K562 (cell line): ENCODE measurements around the gene SLC22A8. TPM values are rescaled to one million over a fixed set of nuclear protein-coding genes. Genes with fewer than 3 reads are reported as not detected.

Experiments
- ARID2 ChIP-seq: fragments of 450-650 bp; IDR thresholded peaks from 2 replicates; pipeline ENCODE4 v1.6.1; 2017; ENCODE audit warnings: antibody characterized with exemption, mild to moderate bottlenecking
- CREB5 ChIP-seq: fragments of 250-450 bp; sonication (Bioruptor Pico); IDR thresholded peaks from 2 replicates; pipeline ENCODE4 v1.5.0; 2020; ENCODE audit warnings: mild to moderate bottlenecking
- CTCF ChIP-seq, 3 experiments: IDR thresholded peaks in 2 of 3; conservative IDR thresholded peaks in 1 of 3; 2 replicates each; pipeline ENCODE4 v1.5.1; 2011 to 2012; ENCODE audit warnings: low read length in 3 of 3, mild to moderate bottlenecking in 3 of 3, control low read depth in 2 of 3, improper control_type of control experiment in 1 of 3, inconsistent platforms in 1 of 3, low read depth in 1 of 3, mixed read lengths in 1 of 3, moderate library complexity in 1 of 3; ENCODE audit not compliant: insufficient read depth in 2 of 3
- ELK1 ChIP-seq: sonication (generic); formaldehyde crosslinking; IDR thresholded peaks from 2 replicates; pipeline ENCODE4 v1.8.1; 2022; ENCODE audit warnings: missing genetic modification reagents
- KLF6 ChIP-seq: fragments of 250-450 bp; sonication (Bioruptor Pico); IDR thresholded peaks from 2 replicates; pipeline ENCODE4 v1.4.0; 2020; ENCODE audit warnings: mild to moderate bottlenecking, moderate library complexity, borderline replicate concordance
- MBD1 ChIP-seq: fragments of 250-450 bp; sonication (Bioruptor Pico); IDR thresholded peaks from 2 replicates; pipeline ENCODE4 v1.8.0; 2022; ENCODE audit warnings: inconsistent platforms
- NR3C1 ChIP-seq: sonication (generic); formaldehyde crosslinking; IDR thresholded peaks from 2 replicates; pipeline ENCODE4 v1.8.1; 2022; ENCODE audit warnings: missing genetic modification reagents
- PHB ChIP-seq: fragments of 250-450 bp; sonication (Bioruptor Pico); IDR thresholded peaks from 2 replicates; pipeline ENCODE4 v1.5.0; 2021
- PHF20 ChIP-seq: fragments of 450-650 bp; IDR thresholded peaks from 2 replicates; pipeline ENCODE4 v1.6.1; 2018; ENCODE audit not compliant: partially characterized antibody
- PHF8 ChIP-seq: fragments of 200-600 bp; sonication (generic); IDR thresholded peaks from 2 replicates; pipeline ENCODE4 v1.6.1; 2012; ENCODE audit warnings: mixed run types, mild to moderate bottlenecking, inconsistent platforms, low read length, moderate library complexity, borderline replicate concordance
- PTTG1 ChIP-seq: fragments of 450-650 bp; IDR thresholded peaks from 2 replicates; pipeline ENCODE4 v1.6.1; 2016; ENCODE audit warnings: low read depth, mild to moderate bottlenecking, missing genetic modification characterization, missing compliant biosample characterization
- RFX5 ChIP-seq: IDR thresholded peaks from 2 replicates; pipeline ENCODE4 v1.6.1; 2011; ENCODE audit warnings: low read depth, mild to moderate bottlenecking, improper control_type of control experiment, low read length
- RUNX1 ChIP-seq: sonication (generic); IDR thresholded peaks from 2 replicates; pipeline ENCODE4 v1.6.1; 2016; ENCODE audit warnings: antibody characterized with exemption, low read depth
- SAFB2 ChIP-seq: fragments of 200-400 bp; formaldehyde crosslinking; IDR thresholded peaks from 2 replicates; pipeline ENCODE4 v1.6.1; 2018; ENCODE audit warnings: borderline replicate concordance, low read length, low read depth, moderate library complexity; ENCODE audit not compliant: severe bottlenecking
- SIN3A ChIP-seq, 2 experiments: fragments of 150-350 bp in 1 of 2; IDR thresholded peaks; 2 replicates each; pipeline ENCODE4 v1.6.1; 2011 to 2016; ENCODE audit warnings: borderline replicate concordance in 2 of 2, low read depth in 2 of 2, low read length in 2 of 2, mild to moderate bottlenecking in 2 of 2, moderate library complexity in 2 of 2; ENCODE audit not compliant: control insufficient read depth in 1 of 2
- SNRNP70 ChIP-seq: fragments of 200-400 bp; formaldehyde crosslinking; optimal IDR thresholded peaks from 2 replicates; pipeline ENCODE3; 2017; ENCODE audit warnings: low read depth, low read length
- SREBF2 ChIP-seq: sonication (generic); formaldehyde crosslinking; IDR thresholded peaks from 2 replicates; pipeline ENCODE4 v1.4.0; 2020; ENCODE audit warnings: mild to moderate bottlenecking, missing genetic modification reagents
- ZNF3 ChIP-seq: fragments of 250-450 bp; sonication (Bioruptor Pico); IDR thresholded peaks from 2 replicates; pipeline ENCODE4 v1.5.0; 2021; ENCODE audit warnings: mild to moderate bottlenecking, moderate library complexity
- ZNF561 ChIP-seq: fragments of 450-650 bp; formaldehyde crosslinking; conservative IDR thresholded peaks from 2 replicates; pipeline ENCODE4 v1.4.0; 2020; ENCODE audit warnings: mild to moderate bottlenecking, moderate library complexity
- ZNF778 ChIP-seq: fragments of 450-650 bp; formaldehyde crosslinking; IDR thresholded peaks from 2 replicates; pipeline ENCODE4 v1.4.0; 2020; ENCODE audit warnings: mild to moderate bottlenecking, moderate library complexity
- polyA plus RNA-seq, 8 experiments: library from polyadenylated mRNA; depleted of rRNA in 4 of 8; stranded (reverse) in 5 of 8; unstranded in 3 of 8; fragments of >200 nt; fragmentation: Nextera tagmentation in 2 of 8; fragmentation: Illumina TruSeq in 1 of 8; extraction: Ambion mirVana in 2 of 8; extraction: Trizol in 1 of 8; gene quantifications; 2 replicates each; pipeline versions ENCODE4 v1.2.1 to v1.2.3, GENCODE V29; 2011 to 2014; ENCODE audit warnings: inconsistent platforms in 1 of 8, missing spikeins in 1 of 8
- total RNA-seq, 7 experiments: library from RNA; depleted of rRNA in 6 of 7; stranded (reverse); fragments of >200 nt in 6 of 7; fragmentation: Illumina TruSeq in 2 of 7; extraction: Trizol in 2 of 7; gene quantifications; 2 replicates each; pipeline versions ENCODE4 v1.2.1 to v1.2.3, GENCODE V29; 2011 to 2021; ENCODE audit warnings: low replicate concordance in 1 of 7

Gene SLC22A8
- total and polyA plus RNA-seq, 9 of the 15 experiments (the other 6 are each of a cell fraction or from before 2014, with no cell fraction given), result not detected

GRCh38 chr11:62961017-62961570, 54.5 kb downstream of the SLC22A8 start (continued):
- TF ChIP-seq MBD1 (CRISPR knock-in tag), result no peak
- no peak for TF ChIP-seq ARID2
- TF ChIP-seq PHB (CRISPR knock-in tag), result no peak
- TF ChIP-seq ZNF3 (CRISPR knock-in tag), result no peak
- no peak for TF ChIP-seq ZNF561 (CRISPR knock-in tag)
- no peak for TF ChIP-seq ELK1 (CRISPR knock-in tag)
- no peak for TF ChIP-seq PHF8
- no peak for TF ChIP-seq SAFB2
- TF ChIP-seq ZNF778 (CRISPR knock-in tag), result no peak
- TF ChIP-seq SNRNP70, result no peak
- TF ChIP-seq PHF20, result no peak
- TF ChIP-seq CREB5 (CRISPR knock-in tag), result no peak
- TF ChIP-seq CTCF (IDR thresholded peaks at IDR 0.05 in 2 of 3, conservative IDR thresholded peaks at IDR 0.05 in 1 of 3; ENCODE audit: insufficient read depth in 2 of 3, low read depth in 1 of 3, low read length in 3 of 3), result no peak
- TF ChIP-seq KLF6 (CRISPR knock-in tag), result no peak
- no peak for TF ChIP-seq RUNX1
- no peak for TF ChIP-seq NR3C1
- no peak for TF ChIP-seq RFX5
- TF ChIP-seq PTTG1 (tag), result no peak
- no peak for TF ChIP-seq SIN3A (IDR thresholded peaks at IDR 0.05; ENCODE audit: borderline replicate concordance in 2 of 2, control insufficient read depth in 1 of 2, low read depth in 2 of 2, low read length in 2 of 2)
- TF ChIP-seq SREBF2 (CRISPR knock-in tag), result no peak
